ENCODE measurements around the gene PSMB7. TPM values are rescaled to one million over a fixed set of nuclear protein-coding genes. Genes with fewer than 3 reads are reported as not detected.

The PSMB7 gene
- total RNA-seq, 1 donor from 2014 or later, result 87.6 TPM

DNA sequence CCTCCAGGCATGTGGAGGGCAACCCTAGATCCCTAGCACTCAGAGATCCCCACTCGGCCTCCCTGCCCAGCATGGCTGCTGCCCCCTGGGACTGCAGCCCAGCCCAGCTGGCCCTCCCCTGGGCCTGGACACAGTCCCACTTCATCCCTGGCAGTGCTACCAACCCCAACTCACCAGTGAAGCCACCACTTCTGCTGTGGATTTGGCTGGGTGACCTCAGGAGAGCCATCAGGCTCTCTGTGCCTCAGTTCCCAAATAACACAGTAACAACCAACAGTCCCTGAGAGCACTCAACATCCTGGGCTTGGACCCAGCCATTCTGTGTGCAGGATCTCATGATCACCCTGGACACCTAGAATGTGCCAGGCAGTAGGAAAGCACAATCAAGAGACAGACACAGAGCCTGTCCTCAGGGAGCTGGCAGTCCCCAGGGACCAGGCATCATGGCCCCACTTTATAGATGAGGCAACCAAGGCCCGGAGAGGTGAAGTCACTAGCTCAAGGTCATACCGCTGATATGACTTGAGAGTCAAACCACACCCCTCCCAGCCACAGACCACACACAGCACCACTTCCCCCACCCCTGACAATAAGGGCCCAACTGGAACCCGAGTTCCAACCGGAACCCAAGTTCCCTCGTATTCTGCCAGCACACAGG lies 4.7 kb upstream of the PSMB7 start:
- ATAC-seq (no peak), DNase-seq (ENCODE audit: low spot score) (no peak)
- intact Hi-C loops (cut with DNase I), result loop anchor here (10.0 kb wide), 1 partner anchor 115 kb away; no protein-coding TSS in a partner anchor

DNA sequence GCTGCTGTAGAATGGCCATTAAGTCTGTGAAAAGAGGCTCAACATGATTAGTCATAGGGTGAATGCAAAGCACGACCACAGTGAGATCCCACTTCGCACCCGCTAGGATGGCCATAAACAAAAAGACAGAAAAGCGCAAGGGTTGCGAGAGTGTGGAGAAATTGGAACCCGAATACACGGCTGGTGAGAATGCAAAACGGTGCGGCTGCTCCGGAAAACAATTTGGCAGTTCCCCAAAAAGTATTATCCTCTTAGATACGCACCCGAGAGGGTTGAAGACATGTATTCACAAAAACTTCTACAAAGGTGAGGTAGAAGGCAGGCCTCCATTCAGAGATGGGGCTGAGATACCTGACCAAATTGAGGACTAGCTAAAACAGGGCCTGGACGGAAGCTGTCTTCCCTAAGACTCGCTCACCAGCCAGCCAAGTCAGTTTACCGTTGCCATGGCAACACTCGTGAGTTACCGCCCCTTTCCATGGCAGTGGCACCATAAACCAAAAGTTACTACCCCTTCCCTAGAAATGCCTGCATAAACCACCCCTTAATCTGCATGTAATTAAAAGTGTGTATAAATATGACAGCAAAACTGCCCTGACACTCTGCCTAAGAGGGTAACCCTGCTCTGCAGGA lies 726 bp upstream of the PSMB7 start:
- ATAC-seq (no peak), DNase-seq (ENCODE audit: low spot score) (no peak)
- intact Hi-C loops (cut with DNase I), result no loop called here

DNA sequence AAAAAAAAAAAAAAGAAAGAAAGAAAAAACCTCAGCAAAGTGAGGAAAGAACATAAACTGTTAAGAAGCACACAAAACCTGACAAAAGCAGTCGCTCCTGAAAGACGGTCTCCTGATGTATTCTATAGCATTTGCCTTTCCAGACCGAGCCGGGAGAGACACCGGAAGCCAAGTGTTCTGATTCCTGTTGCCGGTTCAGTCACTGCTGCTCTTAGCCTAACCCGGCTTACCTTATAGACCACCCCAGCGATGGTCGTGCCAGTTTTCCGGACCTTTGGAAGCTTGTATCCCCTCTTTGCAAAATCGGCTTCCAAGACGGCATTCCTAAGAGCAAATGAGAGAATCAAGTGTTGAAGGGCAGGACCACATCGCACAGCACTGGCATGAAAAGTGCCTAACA lies 630 bp downstream of the PSMB7 start:
- intact Hi-C loops (cut with DNase I), result no loop called here
- no peak for ATAC-seq

DNA sequence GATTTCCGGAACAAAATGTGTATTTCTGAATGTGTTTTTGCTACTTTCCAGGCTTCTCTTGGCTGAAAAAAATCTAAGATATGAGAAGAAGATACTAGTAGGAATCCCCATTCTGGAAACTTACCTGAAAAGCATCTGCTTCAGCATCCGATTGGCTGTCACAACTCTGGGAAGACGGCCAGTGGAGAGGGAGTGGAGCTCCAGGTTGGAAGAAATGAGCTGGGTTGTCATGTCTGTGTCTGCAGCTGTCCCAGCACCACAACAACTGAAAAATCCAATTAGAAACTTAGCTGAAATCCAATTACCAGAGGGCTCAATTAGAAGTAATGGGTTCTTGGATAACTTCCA lies 3.0 kb downstream of the PSMB7 start:
- ATAC-seq (no peak), DNase-seq (ENCODE audit: low spot score) (no peak)
- intact Hi-C loops (cut with DNase I), result no loop called here

More for the DNA sequence above, 630 bp downstream of the PSMB7 start:
- DNase-seq (ENCODE audit: low spot score), result no peak

DNA sequence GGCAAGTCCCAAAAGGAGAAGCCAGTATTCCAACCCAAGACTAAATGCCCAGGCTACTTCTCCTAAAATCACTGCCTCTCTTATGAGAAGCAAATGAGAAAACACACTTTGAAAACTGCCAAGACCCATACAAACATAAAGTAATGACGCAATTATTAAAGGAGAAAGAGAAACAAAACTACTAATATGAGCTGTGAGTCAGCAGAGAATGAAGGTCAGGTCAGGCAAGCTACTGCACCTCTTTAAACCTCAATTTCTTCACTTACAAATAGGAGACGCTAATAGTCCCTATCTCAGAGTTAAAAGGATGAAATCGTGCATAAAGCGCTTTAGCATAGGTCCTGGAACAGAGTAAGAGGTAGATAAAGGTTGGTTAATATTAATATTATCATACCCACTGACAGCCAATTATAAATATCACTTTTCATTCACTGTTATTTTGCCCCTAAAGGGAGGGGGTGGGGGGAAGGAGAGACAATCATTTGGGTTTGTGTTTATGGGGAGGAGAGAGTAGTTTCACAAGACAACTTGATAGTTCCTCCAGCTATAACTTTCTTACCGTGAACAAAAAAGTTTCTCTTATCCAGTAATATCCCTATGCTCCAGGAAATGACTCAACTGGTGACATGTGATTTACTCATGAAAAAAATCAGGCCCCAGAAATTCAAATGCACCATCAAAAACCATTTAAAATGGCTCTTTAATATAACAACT lies 3.6 kb downstream of the PSMB7 start:
- DNase-seq (ENCODE audit: low spot score) (no peak), ATAC-seq (no peak)
- intact Hi-C loops (cut with DNase I), result no loop called here

DNA sequence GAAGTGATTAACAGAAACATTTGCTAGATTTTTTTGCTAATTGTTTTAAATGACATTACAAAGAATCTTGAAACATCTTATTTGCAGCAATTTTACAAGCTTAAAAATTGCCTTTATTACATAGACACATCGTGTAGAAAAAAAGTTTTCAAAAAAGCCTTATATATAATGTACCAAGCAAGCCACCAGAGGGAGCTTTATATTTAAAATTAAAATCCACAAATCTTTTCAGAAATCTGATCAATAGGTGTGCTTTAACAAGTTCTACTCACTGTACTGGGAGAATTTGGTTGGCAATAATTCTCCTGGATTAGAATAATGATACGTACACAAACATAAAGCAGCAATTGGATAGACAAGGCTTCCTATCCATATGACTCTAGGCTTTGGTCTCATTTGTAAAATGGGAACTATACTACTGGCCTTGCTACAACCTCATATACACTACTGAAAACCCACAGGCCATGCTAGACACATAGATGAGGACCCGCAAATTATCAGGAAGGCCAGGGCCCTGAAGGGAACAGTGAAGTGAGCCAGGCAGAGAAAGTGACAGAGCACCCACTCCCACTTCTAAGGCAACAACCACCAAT lies 4.8 kb downstream of the PSMB7 start:
- ATAC-seq (no peak), DNase-seq (ENCODE audit: low spot score) (no peak)
- intact Hi-C loops (cut with DNase I), result no loop called here

DNA sequence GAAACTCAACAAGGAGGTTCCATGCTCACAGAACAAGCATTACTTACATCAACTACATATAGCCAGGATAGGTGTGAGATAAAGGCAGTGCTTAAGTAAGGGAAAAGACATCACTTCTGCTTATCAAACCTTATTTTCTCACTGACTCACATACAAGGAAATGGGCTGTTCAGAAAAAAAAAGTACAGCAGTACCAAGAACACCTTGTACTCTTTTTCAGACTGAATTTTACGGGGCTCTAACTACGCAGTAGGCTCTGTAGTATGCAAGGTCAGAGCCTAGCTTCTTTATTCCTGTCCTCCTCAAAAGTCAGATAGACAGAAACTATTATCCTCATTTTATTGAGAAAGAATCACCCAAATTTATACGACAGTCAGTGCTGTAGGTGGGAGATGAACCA lies 5.8 kb downstream of the PSMB7 start:
- intact Hi-C loops (cut with DNase I), result no loop called here
- ATAC-seq (no peak), DNase-seq (ENCODE audit: low spot score) (no peak)

DNA sequence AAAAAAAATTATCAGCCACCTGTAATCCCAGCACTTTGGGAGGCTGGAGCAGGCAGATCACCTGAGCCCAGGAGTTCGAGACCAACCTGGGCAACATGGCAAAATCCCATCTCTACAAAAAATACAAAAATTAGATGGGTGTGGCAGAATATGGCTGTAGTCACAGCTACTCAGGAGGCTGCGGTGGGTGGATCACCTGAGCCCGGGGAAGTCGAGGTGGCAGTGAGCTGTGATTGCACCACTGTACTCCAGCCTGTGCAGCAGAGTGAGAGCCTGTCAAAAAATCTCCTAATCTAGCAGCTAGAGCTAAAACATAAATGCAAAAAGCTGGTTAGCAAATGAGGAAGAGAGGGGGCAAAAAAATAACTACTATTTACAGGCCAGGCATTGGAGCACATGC lies 12.0 kb downstream of the PSMB7 start:
- ATAC-seq (no peak), DNase-seq (ENCODE audit: low spot score) (no peak)
- intact Hi-C loops (cut with DNase I), result no loop called here

DNA sequence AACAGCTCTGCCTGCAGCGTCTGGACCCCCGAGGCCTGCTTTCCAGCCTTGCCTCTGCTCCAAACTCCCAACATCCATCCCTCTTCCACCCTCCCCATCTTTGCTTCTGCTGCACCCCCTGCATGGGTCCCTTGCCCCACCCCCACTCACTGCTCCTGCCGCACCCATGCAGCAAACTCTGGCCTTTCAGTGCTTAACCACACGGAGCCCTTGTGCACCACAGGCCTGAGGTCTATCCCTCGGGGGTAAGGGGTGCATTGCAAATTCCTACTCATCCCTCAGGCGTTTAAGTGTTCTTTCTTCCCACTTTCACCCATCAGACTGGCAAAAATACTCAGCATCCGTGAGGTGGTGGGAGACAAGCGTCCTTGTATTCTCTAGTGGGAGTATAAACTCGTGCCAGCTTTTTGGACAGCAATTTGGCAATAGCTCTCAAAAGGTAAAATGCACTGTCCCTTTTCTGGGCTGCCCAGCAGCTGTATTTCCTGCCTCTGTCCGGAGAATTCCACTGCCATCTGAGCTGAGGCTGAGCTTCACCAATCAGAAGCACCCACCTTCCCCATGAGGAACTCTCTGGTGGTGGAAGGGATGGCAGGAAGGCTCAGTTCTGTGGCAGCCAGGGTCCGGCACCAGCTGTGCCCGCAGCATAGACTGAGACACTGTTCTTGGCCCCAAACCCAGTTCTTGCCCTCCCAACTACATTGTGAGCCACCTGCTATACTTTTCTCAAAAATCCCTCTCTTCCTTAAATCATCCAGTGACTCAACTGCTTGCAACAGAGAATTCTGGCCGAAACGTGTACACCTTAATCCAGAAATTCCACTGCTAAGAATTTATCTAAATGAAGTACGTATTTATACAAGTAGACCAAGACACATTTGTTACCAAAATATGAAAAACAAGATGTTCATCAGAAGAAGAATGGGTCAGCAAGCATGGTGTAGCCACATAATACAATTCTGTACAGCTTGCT lies 15.0 kb downstream of the PSMB7 start:
- ATAC-seq, result peak; percentile 31
- intact Hi-C loops (cut with DNase I), result no loop called here
- no peak for DNase-seq (ENCODE audit: low spot score)

DNA sequence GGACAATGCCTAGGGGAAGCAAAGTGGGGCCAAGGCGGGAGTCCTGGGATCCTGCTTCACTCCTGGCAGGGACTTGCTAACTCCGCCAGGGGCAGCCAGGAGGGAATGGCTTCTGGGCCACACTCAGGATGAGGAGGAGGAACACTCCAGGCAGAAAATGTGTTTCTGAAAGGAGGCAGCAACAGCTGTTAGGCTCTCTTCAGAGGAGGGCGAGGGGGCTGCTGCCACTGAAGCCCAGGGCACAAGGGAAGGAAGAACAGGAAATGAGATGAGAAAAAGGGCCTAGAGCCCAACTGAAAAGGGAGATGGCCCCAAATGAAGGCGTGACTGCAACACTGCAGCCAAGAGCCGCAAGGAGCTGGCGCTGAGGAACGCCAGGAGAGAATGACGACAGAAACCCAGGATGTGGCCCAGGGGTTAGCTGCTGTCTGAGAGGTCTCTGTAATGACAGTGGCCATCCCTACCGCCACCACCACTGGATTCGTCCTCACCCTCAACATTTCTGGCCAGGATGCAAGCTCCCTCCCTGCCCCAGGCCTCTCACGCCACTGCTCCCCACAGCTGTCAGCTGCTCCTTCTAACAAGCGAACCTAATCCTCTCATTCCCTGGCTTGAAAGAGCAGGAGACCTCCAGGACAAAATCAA lies 15.8 kb downstream of the PSMB7 start:
- ATAC-seq, result peak; percentile 97
- peak; percentile 76 for DNase-seq (ENCODE audit: low spot score)
- intact Hi-C loops (cut with DNase I), result no loop called here

DNA sequence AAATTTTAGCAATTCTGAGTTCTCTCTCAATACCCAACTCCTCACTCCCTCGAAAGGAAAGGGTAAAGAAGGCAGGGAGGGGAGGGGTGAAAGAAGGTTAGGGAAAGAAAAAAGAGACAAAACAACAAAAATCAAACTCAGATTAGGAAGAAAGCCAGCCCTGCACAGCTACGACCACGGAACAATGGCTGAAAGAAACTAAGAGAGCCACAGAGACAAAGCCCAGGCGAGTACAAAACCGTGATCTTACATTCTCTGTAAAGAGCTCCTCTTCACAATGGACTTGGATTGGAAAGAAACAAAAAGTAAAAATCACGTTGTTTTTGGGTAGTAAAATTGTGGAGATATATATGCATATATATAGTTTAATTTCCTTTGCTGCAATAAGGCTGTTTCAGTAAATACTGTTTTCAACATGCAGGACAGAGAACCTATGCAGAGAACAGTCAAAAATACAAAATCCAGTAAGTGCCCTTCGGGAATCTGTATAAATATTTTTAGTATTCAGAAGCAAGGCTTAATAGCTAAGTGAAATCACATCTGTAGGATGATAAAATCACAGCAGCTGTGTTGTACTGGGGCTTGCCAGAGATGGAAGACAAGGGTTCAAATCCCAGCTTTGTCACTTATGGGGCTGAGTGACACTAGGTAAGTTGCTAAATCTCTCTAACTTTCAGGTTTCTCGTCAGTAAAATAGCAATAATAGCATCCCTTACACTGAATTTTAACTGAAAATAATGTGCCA lies 16.9 kb downstream of the PSMB7 start:
- no peak for ATAC-seq
- intact Hi-C loops (cut with DNase I), result no loop called here
- DNase-seq (ENCODE audit: low spot score), result no peak

DNA sequence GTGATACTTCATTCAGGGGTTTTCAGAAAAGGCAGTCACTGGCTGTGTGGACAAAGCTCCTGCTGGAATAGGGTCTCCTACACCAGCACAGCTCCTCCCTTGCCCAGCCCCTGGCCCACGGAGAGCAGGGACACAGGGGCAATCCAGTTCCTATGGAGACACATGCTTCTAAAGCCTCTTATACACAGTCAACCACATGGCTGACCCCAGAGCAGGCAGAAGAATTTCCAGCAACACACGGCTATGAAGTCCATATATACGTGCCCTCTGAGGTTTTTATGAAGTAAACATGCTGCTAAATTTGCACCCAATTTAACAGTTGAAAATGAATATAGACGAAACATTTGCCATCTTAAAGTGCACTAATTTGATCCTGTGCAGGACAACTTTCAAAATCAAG lies 19.4 kb downstream of the PSMB7 start:
- no peak for ATAC-seq
- DNase-seq (ENCODE audit: low spot score), result no peak
- intact Hi-C loops (cut with DNase I), result no loop called here

DNA sequence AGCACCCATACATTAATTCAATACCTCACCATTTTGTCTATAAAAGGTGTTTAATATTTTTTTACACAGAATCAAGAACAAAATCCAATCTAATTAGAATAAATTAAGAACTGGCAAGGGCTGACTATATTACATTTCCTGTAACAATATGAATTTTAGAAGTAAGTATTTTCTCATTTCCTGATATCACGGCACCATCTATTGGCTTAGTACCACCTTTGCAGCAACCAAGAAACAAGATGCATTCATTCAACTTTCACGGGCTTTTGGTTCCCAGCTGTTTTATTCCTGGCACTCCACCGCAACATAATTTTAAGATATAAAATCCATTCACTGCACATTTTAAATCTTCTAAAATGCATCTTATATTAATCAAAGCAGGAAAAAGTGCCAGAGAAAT lies 20.6 kb downstream of the PSMB7 start:
- DNase-seq (ENCODE audit: low spot score), result no peak
- ATAC-seq, result no peak
- intact Hi-C loops (cut with DNase I), result no loop called here

DNA sequence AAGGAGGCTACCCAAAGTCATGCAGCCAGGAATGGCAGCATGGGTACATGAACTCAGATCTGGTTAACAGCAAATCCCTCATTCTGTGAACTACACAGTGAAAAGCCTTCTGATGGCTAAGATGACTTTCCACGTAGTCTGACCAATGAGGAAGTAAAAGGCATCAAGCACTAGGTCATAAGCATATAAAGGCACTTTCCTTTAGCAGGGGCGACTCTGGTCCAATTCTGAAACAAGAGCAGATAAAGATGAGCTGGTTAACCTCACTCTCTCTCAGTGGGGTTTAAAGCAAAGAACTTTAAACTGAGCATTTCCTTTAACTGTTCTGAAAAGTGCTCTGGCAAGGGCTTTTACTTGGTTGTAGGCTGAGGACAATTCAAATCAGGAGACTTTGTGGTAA lies 21.1 kb downstream of the PSMB7 start:
- intact Hi-C loops (cut with DNase I), result no loop called here
- no peak for DNase-seq (ENCODE audit: low spot score)

DNA sequence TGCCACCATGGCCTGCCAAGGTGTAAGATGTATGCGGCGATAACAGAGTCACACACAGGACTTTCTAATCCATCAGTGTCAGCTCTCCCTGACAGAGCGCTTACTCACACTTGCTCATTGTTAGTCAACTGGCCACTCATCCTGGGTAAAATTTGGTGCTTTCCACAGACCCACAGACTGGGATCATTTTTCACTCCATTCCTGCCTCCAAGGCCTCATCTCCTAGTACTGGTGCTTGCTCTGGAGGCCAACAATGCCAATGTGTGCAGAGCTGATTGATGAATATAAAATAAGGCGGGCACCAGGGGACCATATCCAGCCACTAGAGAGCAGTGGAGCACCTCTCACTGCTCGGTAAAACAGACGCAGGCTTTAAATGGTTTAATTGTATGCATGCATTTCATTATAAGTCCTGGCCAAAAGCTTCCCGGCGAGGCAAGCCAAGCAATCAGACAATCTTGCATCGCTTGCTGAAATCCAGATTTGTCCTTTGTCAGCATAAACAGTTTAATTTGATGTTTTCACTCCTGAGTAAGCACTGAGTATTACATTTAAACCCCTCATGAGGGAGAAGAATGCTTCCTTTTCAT lies 22.3 kb downstream of the PSMB7 start:
- ATAC-seq (peak; percentile 41), DNase-seq (ENCODE audit: low spot score) (no peak)
- intact Hi-C loops (cut with DNase I), result no loop called here

More for the DNA sequence above, 21.1 kb downstream of the PSMB7 start:
- ATAC-seq, result no peak

DNA sequence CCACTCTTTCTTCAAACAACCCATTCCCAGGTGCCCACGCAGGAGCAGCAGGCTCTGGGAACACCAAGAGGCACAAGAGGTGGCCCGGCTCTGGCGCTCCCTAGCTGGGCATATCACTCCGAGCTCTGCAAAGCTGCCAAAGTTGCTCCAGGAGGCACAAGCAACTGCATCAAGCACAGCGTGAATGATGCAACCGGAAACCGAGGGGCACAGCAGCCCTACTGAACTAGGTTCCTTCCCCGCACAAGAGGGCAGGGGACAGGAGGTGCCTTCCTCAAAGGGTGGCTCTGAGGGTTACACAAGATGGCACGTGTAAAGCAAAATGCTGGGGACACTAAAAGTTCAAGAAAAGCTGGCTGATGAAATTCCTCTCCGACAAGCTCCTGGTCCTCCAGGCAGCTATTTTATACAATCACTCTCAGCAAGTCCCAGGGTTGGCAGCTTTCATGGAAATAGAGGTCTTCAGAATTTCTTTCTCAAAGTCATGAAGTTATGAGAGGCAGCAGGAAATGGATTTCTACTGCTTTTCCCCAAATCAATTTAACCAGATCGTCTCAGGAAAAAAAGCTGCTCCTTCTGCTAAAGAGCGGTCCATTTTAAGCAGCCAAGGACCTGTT lies 22.9 kb downstream of the PSMB7 start:
- intact Hi-C loops (cut with DNase I), result no loop called here
- DNase-seq (ENCODE audit: low spot score) (no peak), ATAC-seq (peak; percentile 44)

Data from sciatic nerve (tissue), 2 donors.